ENCODE measurements around the gene MKKS. TPM values are rescaled to one million over a fixed set of nuclear protein-coding genes. Genes with fewer than 3 reads are reported as not detected.
A peak's percentile ranks its signal among the peaks of the same experiment; 100 is the strongest.

Gene MKKS
- polyA plus RNA-seq, 1 of the 3 experiments (the other 2 are of a cell fraction) = 10.1 TPM

DNA sequence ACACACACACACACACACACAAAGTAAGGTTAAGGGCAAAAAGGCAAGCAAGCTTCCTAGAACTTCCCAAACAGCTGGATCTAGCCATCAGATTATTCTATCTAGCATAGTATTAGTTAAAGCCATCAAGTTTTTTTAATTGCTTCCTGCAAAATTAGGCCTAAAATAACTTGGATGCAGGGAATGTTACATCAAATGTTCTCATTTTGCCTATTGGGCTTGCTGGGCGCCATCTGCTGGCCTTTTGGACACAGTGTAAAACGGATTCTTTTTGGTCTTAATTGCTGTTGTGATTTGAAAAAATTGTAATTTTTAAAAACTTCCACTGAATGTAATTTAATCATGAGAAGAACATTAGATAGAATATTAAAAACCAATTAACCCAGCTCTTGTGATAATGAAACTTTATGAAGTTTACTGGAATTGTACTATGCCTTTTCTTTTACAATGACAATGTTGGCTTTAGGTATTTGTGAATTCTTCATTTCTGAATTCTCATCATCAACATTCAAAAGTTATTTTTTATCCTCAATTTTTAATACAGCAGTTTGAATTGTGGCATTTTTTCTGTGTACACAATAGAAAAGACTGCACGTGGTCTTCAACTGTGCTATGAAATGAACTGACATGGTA, 6.8 kb downstream of the MKKS start:
- H3K27ac ChIP-seq (ENCODE audit: low read depth in 2 of 2, low read length in 1 of 2) = no peak overlapping the region
- peaks cover 5 to 8% of the 10 kb centered on the region in 2 experiments; a peak in 3 of 4 replicates for H3K4me1 ChIP-seq (ENCODE audit: control insufficient read depth in 1 of 2, insufficient read depth in 2 of 2, low read depth in 1 of 2, low read length in 1 of 2)
- peak; percentile 51 for DNase-seq
- H3K36me3 ChIP-seq (replicated peaks in 1 of 2; ENCODE audit: control insufficient read depth in 1 of 2, insufficient read depth in 2 of 2, low read length in 1 of 2) = peaks cover 13 to 24% of the 10 kb centered on the region in 2 experiments
- CTCF ChIA-PET = interaction anchor here (0.6 to 7.1 kb wide), 54 partner anchors 9 to 1117 kb away, joined by 3 to 92 read pairs (median 4); partner anchors contain the start of gene SLX4IP
- H4K20me1 ChIP-seq (ENCODE audit: insufficient read depth) = no peaks in the 10 kb centered on the region
- no peak overlapping the region for H3K4me2 ChIP-seq
- H3K27me3 ChIP-seq (ENCODE audit: insufficient read depth) = no peaks in the 10 kb centered on the region
- 27% methylated on average over 3 of the region's 3 CpGs for WGBS (ENCODE audit: low lambda C conversion rate)
- H3K9me2 ChIP-seq = no peaks in the 10 kb centered on the region
- no peaks in the 10 kb centered on the region for H3K9me3 ChIP-seq
- no peak overlapping the region for H2AFZ ChIP-seq (ENCODE audit: low read depth)
- H3K4me3 ChIP-seq (ENCODE audit: low read depth in 2 of 2, low read length in 1 of 2) = no peak overlapping the region; a peak in 1 of 4 replicates
- TF ChIP-seq SMC3 (IDR thresholded peaks at IDR 0.05; ENCODE audit: low read depth, low read length) (peak; percentile 83), SIN3A (IDR thresholded peaks at IDR 0.05; ENCODE audit: borderline replicate concordance, low read depth, low read length) (no peak), CTCF (IDR thresholded peaks at IDR 0.05) (peak; percentile 98), RFX5 (IDR thresholded peaks at IDR 0.05; ENCODE audit: low read length) (no peak), FOXM1 (IDR thresholded peaks at IDR 0.05; ENCODE audit: low read depth) (no peak), RAD21 (IDR thresholded peaks at IDR 0.05; ENCODE audit: low read length) (peak; percentile 80), POLR2AphosphoS5 (IDR thresholded peaks at IDR 0.05; ENCODE audit: low read depth, low read length) (no peak), NFIC (IDR thresholded peaks at IDR 0.05; ENCODE audit: borderline replicate concordance) (no peak)
- peaks cover 79% of the 10 kb centered on the region for H3K79me2 ChIP-seq (ENCODE audit: insufficient read depth)
- POLR2A ChIA-PET = no interaction called here
- no peak overlapping the region for H3K9ac ChIP-seq
- H3F3A ChIP-seq (replicated peaks; ENCODE audit: insufficient read depth) = peaks cover 3% of the 10 kb centered on the region

DNA sequence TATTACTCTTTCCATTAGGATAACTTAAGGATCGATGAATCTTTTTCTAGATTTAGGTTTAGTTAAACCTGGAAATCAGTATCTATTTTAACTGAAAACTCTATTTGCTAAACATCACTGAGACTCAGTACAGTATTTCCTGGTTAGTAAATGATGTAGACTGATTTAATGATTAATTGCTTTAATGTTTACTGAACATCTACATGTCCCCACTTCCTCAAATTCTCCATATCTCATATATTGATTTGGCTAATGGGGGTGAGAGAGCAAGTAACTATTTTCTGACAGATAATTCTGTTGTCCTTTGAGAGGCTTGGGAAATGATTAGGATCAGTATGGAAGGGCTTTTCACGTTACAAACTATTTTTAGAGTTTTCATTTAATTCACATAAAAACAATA, 10.3 kb downstream of the MKKS start:
- Histone ChIP-seq H3K27ac (ENCODE audit: low read depth in 2 of 2, low read length in 1 of 2) (no peak overlapping the region), H3K9me3 (no peaks in the 10 kb centered on the region), H3K79me2 (ENCODE audit: insufficient read depth) (peaks cover 49% of the 10 kb centered on the region), H3K9me2 (no peaks in the 10 kb centered on the region), H3K9ac (no peak overlapping the region), H2AFZ (ENCODE audit: low read depth) (no peak overlapping the region), H4K20me1 (ENCODE audit: insufficient read depth) (no peaks in the 10 kb centered on the region), H3K4me3 (ENCODE audit: low read depth in 2 of 2, low read length in 1 of 2) (no peak overlapping the region), H3K27me3 (ENCODE audit: insufficient read depth) (no peaks in the 10 kb centered on the region), H3K4me1 (ENCODE audit: control insufficient read depth in 1 of 2, insufficient read depth in 2 of 2, low read depth in 1 of 2, low read length in 1 of 2) (peaks cover 0 to 13% of the 10 kb centered on the region in 2 experiments; a peak in 2 of 4 replicates), H3F3A (replicated peaks; ENCODE audit: insufficient read depth) (peaks cover 3% of the 10 kb centered on the region), H3K4me2 (no peak overlapping the region), H3K36me3 (replicated peaks in 1 of 2; ENCODE audit: control insufficient read depth in 1 of 2, insufficient read depth in 2 of 2, low read length in 1 of 2) (peaks cover 20 to 26% of the 10 kb centered on the region in 2 experiments)
- POLR2A ChIA-PET = no interaction called here
- CTCF ChIA-PET = interaction anchor here (2.7 to 4.9 kb wide), 2 partner anchors 13 to 445 kb away, joined by 15 to 65 read pairs; no protein-coding TSS in a partner anchor
- no peak for DNase-seq
- WGBS (ENCODE audit: low lambda C conversion rate) = 77% methylated on average over 2 of the region's 2 CpGs
- no peak for TF ChIP-seq SMC3 (IDR thresholded peaks at IDR 0.05; ENCODE audit: low read depth, low read length)
- TF ChIP-seq TCF12 (IDR thresholded peaks at IDR 0.05) = no peak
- TF ChIP-seq FOXJ3 (CRISPR knock-in tag; IDR thresholded peaks at IDR 0.05) = no peak
- no peak for TF ChIP-seq MEF2A (IDR thresholded peaks at IDR 0.05; ENCODE audit: borderline replicate concordance, low read depth)
- no peak for TF ChIP-seq FOSL2 (IDR thresholded peaks at IDR 0.05; ENCODE audit: borderline replicate concordance, low read depth)
- TF ChIP-seq, protein P1, sequence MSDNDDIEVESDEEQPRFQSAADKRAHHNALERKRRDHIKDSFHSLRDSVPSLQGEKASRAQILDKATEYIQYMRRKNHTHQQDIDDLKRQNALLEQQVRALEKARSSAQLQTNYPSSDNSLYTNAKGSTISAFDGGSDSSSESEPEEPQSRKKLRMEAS (IDR thresholded peaks at IDR 0.05; ENCODE audit: low read depth) = no peak
- no peak for TF ChIP-seq TEAD4 (IDR thresholded peaks at IDR 0.05; ENCODE audit: borderline replicate concordance, insufficient read depth)
- TF ChIP-seq, protein P2, sequence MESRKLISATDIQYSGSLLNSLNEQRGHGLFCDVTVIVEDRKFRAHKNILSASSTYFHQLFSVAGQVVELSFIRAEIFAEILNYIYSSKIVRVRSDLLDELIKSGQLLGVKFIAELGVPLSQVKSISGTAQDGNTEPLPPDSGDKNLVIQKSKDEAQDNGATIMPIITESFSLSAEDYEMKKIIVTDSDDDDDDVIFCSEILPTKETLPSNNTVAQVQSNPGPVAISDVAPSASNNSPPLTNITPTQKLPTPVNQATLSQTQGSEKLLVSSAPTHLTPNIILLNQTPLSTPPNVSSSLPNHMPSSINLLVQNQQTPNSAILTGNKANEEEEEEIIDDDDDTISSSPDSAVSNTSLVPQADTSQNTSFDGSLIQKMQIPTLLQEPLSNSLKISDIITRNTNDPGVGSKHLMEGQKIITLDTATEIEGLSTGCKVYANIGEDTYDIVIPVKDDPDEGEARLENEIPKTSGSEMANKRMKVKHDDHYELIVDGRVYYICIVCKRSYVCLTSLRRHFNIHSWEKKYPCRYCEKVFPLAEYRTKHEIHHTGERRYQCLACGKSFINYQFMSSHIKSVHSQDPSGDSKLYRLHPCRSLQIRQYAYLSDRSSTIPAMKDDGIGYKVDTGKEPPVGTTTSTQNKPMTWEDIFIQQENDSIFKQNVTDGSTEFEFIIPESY (IDR thresholded peaks at IDR 0.05; ENCODE audit: borderline replicate concordance, low read depth) = no peak
- TF ChIP-seq CTCF (IDR thresholded peaks at IDR 0.05) = no peak
- TF ChIP-seq, protein P3, sequence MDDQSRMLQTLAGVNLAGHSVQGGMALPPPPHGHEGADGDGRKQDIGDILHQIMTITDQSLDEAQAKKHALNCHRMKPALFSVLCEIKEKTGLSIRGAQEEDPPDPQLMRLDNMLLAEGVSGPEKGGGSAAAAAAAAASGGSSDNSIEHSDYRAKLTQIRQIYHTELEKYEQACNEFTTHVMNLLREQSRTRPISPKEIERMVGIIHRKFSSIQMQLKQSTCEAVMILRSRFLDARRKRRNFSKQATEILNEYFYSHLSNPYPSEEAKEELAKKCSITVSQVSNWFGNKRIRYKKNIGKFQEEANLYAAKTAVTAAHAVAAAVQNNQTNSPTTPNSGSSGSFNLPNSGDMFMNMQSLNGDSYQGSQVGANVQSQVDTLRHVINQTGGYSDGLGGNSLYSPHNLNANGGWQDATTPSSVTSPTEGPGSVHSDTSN (IDR thresholded peaks at IDR 0.05) = no peak
- TF ChIP-seq YY1 (IDR thresholded peaks at IDR 0.05; ENCODE audit: low read depth) = no peak
- no peak for TF ChIP-seq GATA2 (CRISPR knock-in tag; IDR thresholded peaks at IDR 0.05)
- no peak for TF ChIP-seq IRF3 (IDR thresholded peaks at IDR 0.05; ENCODE audit: low read depth, low read length)
